ENCODE results near the gene DCP2.

The DCP2 gene

DNA sequence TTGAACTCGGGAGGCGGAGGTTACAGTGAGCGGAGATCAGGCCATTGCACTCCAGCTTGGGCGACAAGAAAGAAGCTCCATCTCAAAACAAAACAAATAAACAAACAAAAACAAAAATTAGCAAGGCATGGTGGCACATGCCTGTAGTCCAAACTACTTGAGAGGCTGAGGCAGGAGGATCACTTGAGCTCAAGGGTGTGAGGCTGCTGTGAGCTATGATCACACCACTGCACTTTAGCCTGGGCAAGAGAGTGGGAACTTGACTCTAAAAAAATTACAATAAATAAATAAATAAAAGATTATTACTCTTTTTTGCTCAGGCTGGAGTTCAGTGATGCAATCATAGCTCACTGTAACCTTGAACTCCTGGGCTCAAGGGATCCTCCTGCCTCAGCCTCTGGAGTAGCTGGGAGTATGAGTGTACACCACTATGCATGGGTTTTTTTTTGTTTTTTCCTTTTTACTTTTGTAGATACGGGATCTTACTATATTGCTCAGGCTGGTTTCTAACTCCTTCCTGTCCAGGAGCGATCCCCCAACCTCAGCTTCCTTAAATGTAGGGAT lies 9.0 kb upstream of the DCP2 start:
- no peak for DNase-seq (ENCODE audit: low spot score)

GRCh38 chr5:112968411-112969106 lies 8.0 kb upstream of the DCP2 start:
- DNase-seq (ENCODE audit: low spot score): no peak

- no peak for DNase-seq (ENCODE audit: low spot score)
These were observed 5.3 kb upstream of the DCP2 start for GRCh38 chr5:112971276-112971675.

DNA sequence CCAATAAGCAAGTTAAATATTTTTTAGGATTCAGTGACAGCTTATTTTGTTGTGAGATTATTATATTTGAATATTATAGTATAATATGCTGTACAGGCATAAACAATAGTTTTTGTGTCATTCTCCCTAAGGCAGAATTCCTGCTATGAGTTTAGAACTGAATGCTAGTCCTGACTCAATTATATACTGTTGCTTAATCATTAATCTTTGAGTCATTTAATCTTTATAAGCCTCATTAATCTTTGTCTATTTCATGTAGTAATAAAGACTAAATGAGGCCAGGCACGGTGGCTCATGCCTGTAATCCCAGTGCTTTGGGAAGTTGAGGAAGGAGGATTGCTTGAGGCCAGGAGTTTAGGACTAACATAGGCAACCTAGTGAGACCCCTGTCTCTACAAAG lies 3.6 kb upstream of the DCP2 start:
- DNase-seq (ENCODE audit: low spot score): no peak

- no peak for DNase-seq (ENCODE audit: low spot score)
These were observed 2.7 kb upstream of the DCP2 start for GRCh38 chr5:112973904-112974303.

- no peak for DNase-seq (ENCODE audit: low spot score)
These were observed 1.7 kb upstream of the DCP2 start for GRCh38 chr5:112974901-112975300.

- DNase-seq (ENCODE audit: low spot score): no peak
These were observed 722 bp upstream of the DCP2 start for GRCh38 chr5:112975721-112976431.

DNA sequence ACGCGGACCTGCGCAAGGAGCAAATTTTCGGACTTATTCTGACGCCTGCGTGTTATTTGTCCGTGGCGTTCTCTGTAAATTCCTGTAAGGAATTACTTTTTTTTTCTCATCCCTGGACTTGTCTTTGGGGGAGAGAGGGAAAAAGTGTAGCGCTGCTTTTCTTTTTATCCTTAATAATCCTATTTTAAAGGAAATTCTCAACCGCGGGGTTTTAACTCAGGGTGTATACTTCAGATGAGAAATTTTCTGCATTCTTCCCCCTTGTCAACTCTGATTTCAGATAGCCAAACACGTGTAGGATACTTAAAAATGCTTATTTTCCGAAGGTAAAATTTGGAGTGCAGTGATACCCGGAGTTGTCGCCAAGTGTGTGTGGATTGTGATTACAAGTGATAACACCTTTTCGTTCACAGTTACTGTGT lies 853 bp downstream of the DCP2 start:
- DNase-seq (ENCODE audit: low spot score): no peak

DNA sequence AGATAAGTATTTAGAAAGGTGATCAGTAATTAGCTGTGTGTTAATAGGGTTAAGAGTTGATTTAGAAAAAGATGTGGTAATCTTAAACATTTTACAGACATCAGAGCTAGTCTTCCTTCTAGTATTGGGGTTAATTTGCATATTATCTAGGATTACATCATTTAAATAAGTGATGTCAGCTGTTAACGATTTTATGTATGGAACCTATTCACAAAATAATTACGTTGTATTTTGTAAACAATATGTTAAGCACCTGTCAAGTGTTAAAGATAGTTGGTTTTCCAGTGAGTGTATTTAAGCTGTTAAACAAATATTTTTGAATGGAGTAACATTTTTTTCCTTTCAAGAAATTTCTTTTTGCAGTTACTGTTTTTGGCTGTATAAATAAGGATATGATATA lies 2.2 kb downstream of the DCP2 start:
- no peak for DNase-seq (ENCODE audit: low spot score)

- DNase-seq (ENCODE audit: low spot score): no peak
These were observed 3.1 kb downstream of the DCP2 start for GRCh38 chr5:112979723-112980122.

GRCh38 chr5:112983363-112983762 lies 6.8 kb downstream of the DCP2 start:
- no peak for DNase-seq (ENCODE audit: low spot score)

- DNase-seq (ENCODE audit: low spot score): no peak
These were observed 9.6 kb downstream of the DCP2 start for GRCh38 chr5:112986224-112986623.

GRCh38 chr5:112995764-112996618 lies 19.4 kb downstream of the DCP2 start:
- DNase-seq (ENCODE audit: low spot score): peak; percentile 81

GRCh38 chr5:112996830-112997374 lies 20.3 kb downstream of the DCP2 start:
- no peak for DNase-seq (ENCODE audit: low spot score)

- DNase-seq (ENCODE audit: low spot score): no peak
These were observed 21.7 kb downstream of the DCP2 start for GRCh38 chr5:112998296-112998695.

GRCh38 chr5:113000466-113000865 lies 23.9 kb downstream of the DCP2 start:
- no peak for DNase-seq (ENCODE audit: low spot score)

DNA sequence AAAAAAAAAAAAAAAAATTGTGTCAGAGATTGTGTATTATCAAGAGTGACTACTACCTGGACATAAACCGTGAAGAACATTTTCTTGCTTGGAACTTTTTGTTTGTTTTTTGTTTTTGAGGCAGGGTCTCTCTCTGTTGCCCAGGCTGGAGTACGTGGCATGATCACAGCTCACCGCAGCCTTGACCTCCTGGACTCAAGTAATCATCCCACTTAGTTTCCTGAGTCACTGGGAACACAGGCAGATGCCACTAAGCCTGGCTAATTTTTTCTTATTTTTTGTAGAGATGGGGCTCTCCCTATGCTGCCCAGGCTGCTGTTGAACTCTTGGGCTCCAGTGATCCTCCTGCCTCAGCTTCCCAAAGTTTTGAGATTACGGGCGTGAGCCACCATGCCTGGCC lies 25.8 kb downstream of the DCP2 start:
- no peak for DNase-seq (ENCODE audit: low spot score)

GRCh38 chr5:113003763-113004162 lies 27.2 kb downstream of the DCP2 start:
- no peak for DNase-seq (ENCODE audit: low spot score)

GRCh38 chr5:113005454-113005853 lies 28.9 kb downstream of the DCP2 start:
- DNase-seq (ENCODE audit: low spot score): no peak

- DNase-seq (ENCODE audit: low spot score): no peak
These were observed 41.5 kb downstream of the DCP2 start for GRCh38 chr5:113017881-113018635.

DNA sequence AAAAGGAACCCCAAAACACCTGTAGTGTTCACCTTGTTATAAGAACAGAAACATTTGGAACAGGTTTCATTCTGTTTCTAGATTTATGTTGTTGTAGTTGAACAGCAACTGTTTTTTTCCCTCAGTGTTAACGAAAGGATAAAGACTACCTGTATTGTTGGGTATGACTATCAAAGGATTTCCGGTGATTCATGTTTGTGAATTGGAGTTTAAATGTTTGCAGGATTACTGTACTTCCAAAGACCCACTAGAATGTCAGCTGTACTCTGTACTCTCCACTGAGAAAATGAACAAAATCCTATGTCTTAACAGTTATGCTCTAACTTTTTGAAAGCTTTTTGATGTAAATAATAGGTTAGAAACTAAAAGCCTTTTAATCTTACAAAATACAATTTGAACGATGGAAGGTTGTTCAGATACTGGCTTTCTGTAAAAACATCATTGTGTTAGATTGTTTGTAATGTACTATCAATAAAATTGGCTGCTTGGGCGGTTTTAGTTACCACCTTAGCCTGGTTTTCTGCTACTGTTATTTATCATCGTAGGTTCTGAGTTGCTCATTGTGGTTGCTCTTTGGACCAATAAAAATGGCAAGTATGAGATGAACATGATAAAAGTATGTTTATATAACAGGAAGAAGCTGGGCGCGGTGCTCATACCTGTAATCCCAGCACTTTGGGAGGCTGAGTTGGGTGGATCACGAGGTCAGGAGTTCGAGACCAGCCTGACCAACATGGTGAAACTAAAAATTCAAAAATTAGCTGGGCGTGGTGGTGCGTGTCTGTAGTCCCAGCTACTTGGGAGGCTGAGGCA lies 44.1 kb downstream of the DCP2 start:
- peak; percentile 24 for DNase-seq (ENCODE audit: low spot score)

All from CD4-positive, alpha-beta T cell treated with Interleukin-15 for 4 hours (primary cell).